ENCODE results near the gene SSH2. TPM values are rescaled to one million over a fixed set of nuclear protein-coding genes. Genes with fewer than 3 reads are reported as not detected.

Gene SSH2
- total and polyA plus RNA-seq, 7 donors: 18.3 to 35.1 (median 26.5) TPM

DNA sequence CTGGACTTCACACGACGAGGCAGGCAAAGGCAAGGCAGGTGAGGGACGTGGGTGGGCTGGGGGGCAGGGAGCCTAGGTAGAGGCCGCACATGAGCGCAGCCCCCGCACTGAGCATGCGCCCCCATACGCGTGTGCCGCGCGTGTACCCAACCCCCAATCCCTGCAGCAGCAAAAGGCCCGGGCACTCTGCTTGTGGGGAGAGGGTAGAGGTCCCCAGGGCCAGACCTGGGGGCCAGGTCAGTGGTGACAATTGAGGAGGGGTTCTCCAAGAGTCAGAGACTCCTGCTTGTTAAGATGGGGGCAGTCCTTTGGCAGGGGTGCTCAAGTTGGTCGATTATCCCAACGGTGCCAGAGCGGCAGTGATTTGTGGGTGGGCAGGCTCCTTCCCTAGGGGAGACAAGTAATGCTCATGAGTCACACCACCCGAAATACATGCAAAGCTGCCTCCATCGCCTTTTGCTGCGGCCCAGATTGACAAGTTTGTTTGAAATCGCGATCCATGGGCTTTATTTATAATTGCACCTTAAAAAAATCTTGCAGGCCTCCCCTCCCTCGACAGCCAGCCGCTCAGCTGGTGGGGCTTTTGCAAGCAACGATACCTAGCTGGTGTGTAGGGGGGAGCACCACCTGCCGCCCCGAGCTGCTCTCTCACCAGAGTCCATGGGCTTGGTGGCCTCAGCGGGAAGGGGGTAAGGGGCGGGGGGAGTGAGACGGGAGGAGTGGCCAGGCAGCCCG is 339.4 kb downstream of the SSH2 start:
- no peaks in the 10 kb centered on the region for H3K9me3 ChIP-seq
- WGBS, 2 donors: 46 to 69% methylated on average over 30 of the region's 30 CpGs
- H3K27me3 ChIP-seq: no peaks in the 10 kb centered on the region
- H3K36me3 ChIP-seq: no peaks in the 10 kb centered on the region
- DNase-seq: peak; percentile 77
- intact Hi-C loops (cut with DNase I): loop anchor here (1.0 kb wide), 2 partner anchors 10 to 23 kb away; no protein-coding TSS in a partner anchor
- H3K27ac ChIP-seq: peak overlapping the region; percentile 78 to 92 (median 90)
- TF ChIP-seq CTCF (IDR thresholded peaks at IDR 0.05): no peak
- TF ChIP-seq POLR2A (IDR thresholded peaks at IDR 0.05): no peak
- no peak for TF ChIP-seq EP300 (IDR thresholded peaks at IDR 0.05)
- no peak for TF ChIP-seq POLR2AphosphoS5 (IDR thresholded peaks at IDR 0.05)
- peaks cover 0 to 78% (median 71%) of the 10 kb centered on the region in 4 donors for H3K4me1 ChIP-seq
- H3K4me3 ChIP-seq: peak overlapping the region in 3 of 4 donors; percentile 51 to 90 (median 77)

- intact Hi-C loops (cut with DNase I): loop anchor here (2.0 kb wide), 1 partner anchor 15 kb away; no protein-coding TSS in a partner anchor
- H3K27ac ChIP-seq: peak within 1 kb of the TSS; percentile 88 to 92 (median 90)
- TF ChIP-seq POLR2A (IDR thresholded peaks at IDR 0.05) (no peak), CTCF (IDR thresholded peaks at IDR 0.05) (no peak), EP300 (IDR thresholded peaks at IDR 0.05) (no peak), POLR2AphosphoS5 (IDR thresholded peaks at IDR 0.05) (peak; percentile 36 to 73 (median 62))
- 3 to 5% methylated on average over 70 of the region's 70 CpGs for WGBS, 2 donors
- H3K27me3 ChIP-seq: no peaks in the 10 kb centered on the region
- DNase-seq: peak; percentile 92
- peak within 1 kb of the TSS; percentile 66 to 90 (median 83) for H3K4me3 ChIP-seq
- no peaks in the 10 kb centered on the region for H3K36me3 ChIP-seq
- H3K9me3 ChIP-seq: no peaks in the 10 kb centered on the region
- H3K4me1 ChIP-seq: peaks cover 0 to 85% (median 76%) of the 10 kb centered on the region in 4 donors
Observed at GRCh38 chr17:29589524-29590410, 340.3 kb downstream of the SSH2 start, which contains the start of gene GIT1. TSS of gene GIT1 (minus strand) at chr17:29589648. CDS start at chr17:29589378, 270 bp downstream.

DNA sequence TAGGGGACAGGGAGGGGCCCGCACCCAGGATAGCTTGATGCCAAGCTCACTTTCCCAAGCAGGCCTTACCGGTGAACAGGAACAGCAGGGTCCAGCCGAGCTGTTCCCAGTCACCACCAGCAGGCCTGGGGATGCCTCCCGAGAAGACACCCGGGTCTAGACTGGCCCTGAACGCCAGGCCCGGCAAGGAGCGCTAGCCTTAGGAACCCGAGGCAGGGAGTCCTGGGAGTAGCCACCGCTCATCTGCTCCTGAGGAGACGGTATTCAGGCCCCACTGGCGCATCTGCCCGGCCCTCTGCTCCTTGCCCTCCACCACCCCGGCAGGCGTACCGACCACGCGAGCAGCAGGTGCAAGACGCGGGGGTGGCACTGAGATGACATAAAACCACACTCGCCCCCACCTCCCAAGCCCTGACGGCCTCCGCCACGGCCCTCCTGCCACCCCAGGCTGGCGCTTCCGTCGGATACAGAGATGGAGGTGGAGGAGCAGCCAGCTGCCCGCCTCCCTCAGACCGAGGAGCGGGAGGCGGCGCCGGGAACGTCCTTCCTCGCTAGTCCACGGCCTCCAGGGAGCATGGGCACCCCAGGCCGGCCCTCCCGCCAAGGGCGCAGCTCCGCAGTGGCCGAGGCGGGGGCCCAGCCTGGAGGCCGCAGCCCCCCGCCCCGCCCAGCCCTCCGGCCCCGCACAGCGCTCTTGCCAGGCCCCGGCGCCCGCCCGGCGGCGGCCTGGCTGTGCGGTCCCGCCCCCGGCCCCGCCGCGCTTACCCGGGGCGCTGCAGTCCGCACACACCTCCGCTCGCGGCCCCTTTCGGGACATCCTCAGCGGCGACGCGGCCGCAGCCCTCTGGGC is 341.2 kb downstream of the SSH2 start:
- 1% methylated on average over 72 of the region's 72 CpGs for WGBS, 2 donors
- no peaks in the 10 kb centered on the region for H3K27me3 ChIP-seq
- H3K4me3 ChIP-seq: peak overlapping the region; percentile 66 to 90 (median 83)
- H3K27ac ChIP-seq: peak overlapping the region; percentile 82 to 92 (median 88)
- no peaks in the 10 kb centered on the region for H3K36me3 ChIP-seq
- no peaks in the 10 kb centered on the region for H3K9me3 ChIP-seq
- TF ChIP-seq POLR2A (IDR thresholded peaks at IDR 0.05) (no peak), EP300 (IDR thresholded peaks at IDR 0.05) (no peak), POLR2AphosphoS5 (IDR thresholded peaks at IDR 0.05) (peak in 1 of 4 donors; percentile 27), CTCF (IDR thresholded peaks at IDR 0.05) (peak in 1 of 4 experiments; percentile 11)
- intact Hi-C loops (cut with DNase I): loop anchor here (2.0 kb wide), 1 partner anchor 14 kb away; no protein-coding TSS in a partner anchor
- no peak for DNase-seq
- H3K4me1 ChIP-seq: peaks cover 0 to 85% (median 76%) of the 10 kb centered on the region in 4 donors

DNA sequence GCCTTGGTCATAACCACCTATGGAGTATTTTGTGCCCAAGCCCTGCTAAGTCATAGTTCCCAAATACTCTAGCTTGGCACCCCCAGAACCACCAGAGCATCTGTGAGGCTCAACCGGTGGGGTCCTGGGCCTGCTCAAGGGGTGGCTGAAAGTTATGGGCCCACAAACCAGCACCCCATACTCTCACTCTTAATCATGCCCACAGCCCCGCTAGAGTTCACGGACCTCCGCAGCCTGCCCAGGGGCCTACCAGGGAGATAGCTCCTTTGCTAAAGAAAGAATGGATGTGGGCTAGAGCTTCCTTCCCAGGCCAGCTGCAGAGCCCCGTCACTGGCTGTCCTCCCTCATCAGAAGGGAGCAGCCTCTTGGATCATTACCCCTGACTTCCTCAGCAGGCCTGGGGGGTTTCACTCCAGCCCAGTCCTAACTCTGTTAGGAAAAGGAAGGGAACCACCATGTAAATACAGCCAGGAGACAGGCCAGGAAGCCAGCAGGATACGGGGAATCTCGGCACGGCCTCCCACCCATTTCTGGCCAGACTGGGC is 341.9 kb downstream of the SSH2 start:
- Histone ChIP-seq H3K27me3 (no peaks in the 10 kb centered on the region), H3K27ac (peak overlapping the region; percentile 82 to 92 (median 88)), H3K4me1 (peaks cover 0 to 85% (median 76%) of the 10 kb centered on the region in 4 donors), H3K4me3 (peak overlapping the region; percentile 66 to 90 (median 83)), H3K9me3 (no peaks in the 10 kb centered on the region), H3K36me3 (peaks cover 0 to 3% (median 0%) of the 10 kb centered on the region in 4 donors)
- WGBS, 2 donors: 34 to 41% methylated on average over 8 of the region's 8 CpGs
- intact Hi-C loops (cut with DNase I): loop anchor here (2.0 kb wide), 1 partner anchor 13 kb away; no protein-coding TSS in a partner anchor
- no peak for DNase-seq
- TF ChIP-seq EP300 (IDR thresholded peaks at IDR 0.05): no peak
- TF ChIP-seq POLR2AphosphoS5 (IDR thresholded peaks at IDR 0.05): no peak
- no peak for TF ChIP-seq CTCF (IDR thresholded peaks at IDR 0.05)
- TF ChIP-seq POLR2A (IDR thresholded peaks at IDR 0.05): no peak
